Ovary (tissue), 9 donors: ENCODE results near the gene CTNNA1. TPM values are rescaled to one million over a fixed set of nuclear protein-coding genes. Genes with fewer than 3 reads are reported as not detected.
A peak's percentile ranks its signal among the peaks of the same experiment; 100 is the strongest.

ENCODE experiments used
- DNase-seq, 5 donors: peaks; one replicate each; pipeline ENCODE4 v3.0.0-alpha.2; 2019 to 2020
- H3K27ac ChIP-seq, 2 donors: fragments of 200-600 bp; one replicate each; pipeline versions ENCODE4 v1.5.1 to v1.8.0; 2019 to 2022
- H3K27me3 ChIP-seq: fragments of 200-600 bp; one replicate; pipeline ENCODE4 v1.8.0; 2022
- H3K36me3 ChIP-seq: fragments of 200-600 bp; sonication (generic); one replicate; pipeline ENCODE4 v1.5.1; 2019
- H3K4me1 ChIP-seq: one replicate; pipeline ENCODE4 v1.8.1; 2013; ENCODE audit warnings: mild to moderate bottlenecking, moderate library complexity; ENCODE audit not compliant: insufficient read depth
- H3K4me3 ChIP-seq: fragments of 200-600 bp; sonication (generic); one replicate; pipeline ENCODE4 v1.5.1; 2017
- H3K9me3 ChIP-seq, 2 donors: fragments of 200-600 bp in 1 of 2; sonication (generic) in 1 of 2; one replicate each; pipeline versions ENCODE4 v1.5.1 to v1.8.1; 2013 to 2019; ENCODE audit warnings: mild to moderate bottlenecking in 1 of 2, moderate library complexity in 1 of 2
- EP300 ChIP-seq: sonication (generic); formaldehyde crosslinking; IDR thresholded peaks from one replicate; pipeline ENCODE4 v1.6.1; 2017; ENCODE audit warnings: antibody characterized with exemption
- POLR2A ChIP-seq: fragments of 450-650 bp; IDR thresholded peaks from one replicate; pipeline ENCODE4 v1.6.1; 2017; ENCODE audit warnings: antibody characterized with exemption, mild to moderate bottlenecking, moderate library complexity
- WGBS, 3 donors: extraction: QIAGEN DNeasy Blood & Tissue Kit in 1 of 3; methylation state at CpG; one replicate each; pipeline versions ENCODE4 v1.1.5 to v1.1.7; 2013 to 2017; 5-methylcytosine and 5-hydroxymethylcytosine counted together
- intact Hi-C, 4 donors: fragments of 100-400 bp; cut with DNase I; formaldehyde crosslinking; loops; one replicate each; pipeline versions ENCODE4 v1.11.0 to v1.15.1; 2022 to 2023
- polyA plus RNA-seq, 2 donors: library from polyadenylated mRNA; stranded (reverse); fragments of 200-250 nt in 1 of 2; fragments of 350-450 nt in 1 of 2; fragmentation: Illumina TruSeq in 1 of 2; extraction: RNeasy Lipid Tissue Mini Kit (QIAGEN cat#74804) in 1 of 2; gene quantifications; one replicate each; pipeline ENCODE4 v1.2.3, GENCODE V29; 2013 to 2014
- total RNA-seq, 7 donors: library from RNA; depleted of rRNA in 2 of 7; stranded (reverse); fragments of >200 nt in 2 of 7; fragmentation: NEBNext Ultra II Directional in 3 of 7; extraction: Animal tissue kit (Norgen Biotek cat#: 25700) in 3 of 7; gene quantifications; one replicate each; pipeline versions ENCODE4 v1.1.0 to v1.2.4, GENCODE V29; 2016 to 2023
- TF ChIP-seq, protein P1 (sequence below), 3 donors: fragments of 450-650 bp in 2 of 3; fragments of 200-600 bp in 1 of 3; IDR thresholded peaks; one replicate each; pipeline versions ENCODE4 v1.5.1 to v1.8.0; 2016 to 2022; ENCODE audit warnings: antibody characterized with exemption in 3 of 3, mild to moderate bottlenecking in 1 of 3
- donor health status: DM: no; HTN: no; CAD: no; lungs with moderate emphysema.
- donor health status: DM: no; HTN: no; CAD: no.
- donor health status: Bipolar disorder and iron deficiency.
- donor health status: DM: yes; HTN: yes; CAD: no.
- donor health status: DM: no; HTN: no; CAD: no.
- donor health status: DM: yes; HTN: yes; CAD: no.

CTNNA1 gene
- total and polyA plus RNA-seq, 9 donors, result 125 to 306 (median 230) TPM

DNA sequence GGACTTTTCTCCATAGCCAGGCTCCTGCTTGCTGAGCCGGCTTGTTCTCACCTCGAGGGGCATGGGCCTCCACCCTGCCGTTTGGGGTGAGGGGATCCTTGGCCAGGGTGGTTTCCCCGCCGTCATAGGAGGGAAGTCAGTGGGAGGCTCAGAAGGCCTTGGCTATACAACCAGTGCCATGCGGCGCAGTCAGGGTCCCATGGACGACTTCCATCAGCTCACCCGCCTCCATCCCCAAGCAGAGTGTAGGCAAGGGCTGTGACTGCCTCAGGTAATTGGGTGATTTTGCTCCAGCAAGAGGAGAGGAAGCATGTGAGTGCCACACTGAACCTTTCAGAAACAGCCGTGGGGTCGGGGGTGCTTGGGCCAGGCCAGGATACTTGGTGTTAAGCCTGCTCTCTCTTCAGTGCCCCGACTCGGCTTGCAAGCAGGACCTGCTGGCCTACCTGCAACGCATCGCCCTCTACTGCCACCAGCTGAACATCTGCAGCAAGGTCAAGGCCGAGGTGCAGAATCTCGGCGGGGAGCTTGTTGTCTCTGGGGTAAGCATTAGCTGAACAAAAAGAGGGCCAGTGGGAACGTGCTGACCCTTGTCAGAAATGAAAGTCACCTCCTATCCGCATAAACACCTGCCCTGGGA lies 179.1 kb downstream of the CTNNA1 start:
- H3K27me3 ChIP-seq, result no peaks in the 10 kb centered on the region
- H3K36me3 ChIP-seq, result no peaks in the 10 kb centered on the region
- DNase-seq, result peak in 1 of 5 donors; percentile 20
- H3K4me1 ChIP-seq, result peaks cover 5% of the 10 kb centered on the region
- H3K4me3 ChIP-seq, result no peak overlapping the region
- no peaks in the 10 kb centered on the region for H3K9me3 ChIP-seq
- intact Hi-C loops, result no loop called here
- no peak overlapping the region for H3K27ac ChIP-seq
- TF ChIP-seq, protein P1, sequence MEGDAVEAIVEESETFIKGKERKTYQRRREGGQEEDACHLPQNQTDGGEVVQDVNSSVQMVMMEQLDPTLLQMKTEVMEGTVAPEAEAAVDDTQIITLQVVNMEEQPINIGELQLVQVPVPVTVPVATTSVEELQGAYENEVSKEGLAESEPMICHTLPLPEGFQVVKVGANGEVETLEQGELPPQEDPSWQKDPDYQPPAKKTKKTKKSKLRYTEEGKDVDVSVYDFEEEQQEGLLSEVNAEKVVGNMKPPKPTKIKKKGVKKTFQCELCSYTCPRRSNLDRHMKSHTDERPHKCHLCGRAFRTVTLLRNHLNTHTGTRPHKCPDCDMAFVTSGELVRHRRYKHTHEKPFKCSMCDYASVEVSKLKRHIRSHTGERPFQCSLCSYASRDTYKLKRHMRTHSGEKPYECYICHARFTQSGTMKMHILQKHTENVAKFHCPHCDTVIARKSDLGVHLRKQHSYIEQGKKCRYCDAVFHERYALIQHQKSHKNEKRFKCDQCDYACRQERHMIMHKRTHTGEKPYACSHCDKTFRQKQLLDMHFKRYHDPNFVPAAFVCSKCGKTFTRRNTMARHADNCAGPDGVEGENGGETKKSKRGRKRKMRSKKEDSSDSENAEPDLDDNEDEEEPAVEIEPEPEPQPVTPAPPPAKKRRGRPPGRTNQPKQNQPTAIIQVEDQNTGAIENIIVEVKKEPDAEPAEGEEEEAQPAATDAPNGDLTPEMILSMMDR (IDR thresholded peaks at IDR 0.05), result no peak
- TF ChIP-seq EP300, result no peak
- TF ChIP-seq POLR2A, result no peak
- whole genome bisulfite sequencing, 3 donors, result 71 to 79% (median 72%) methylated on average over 20 of the region's 20 CpGs

DNA sequence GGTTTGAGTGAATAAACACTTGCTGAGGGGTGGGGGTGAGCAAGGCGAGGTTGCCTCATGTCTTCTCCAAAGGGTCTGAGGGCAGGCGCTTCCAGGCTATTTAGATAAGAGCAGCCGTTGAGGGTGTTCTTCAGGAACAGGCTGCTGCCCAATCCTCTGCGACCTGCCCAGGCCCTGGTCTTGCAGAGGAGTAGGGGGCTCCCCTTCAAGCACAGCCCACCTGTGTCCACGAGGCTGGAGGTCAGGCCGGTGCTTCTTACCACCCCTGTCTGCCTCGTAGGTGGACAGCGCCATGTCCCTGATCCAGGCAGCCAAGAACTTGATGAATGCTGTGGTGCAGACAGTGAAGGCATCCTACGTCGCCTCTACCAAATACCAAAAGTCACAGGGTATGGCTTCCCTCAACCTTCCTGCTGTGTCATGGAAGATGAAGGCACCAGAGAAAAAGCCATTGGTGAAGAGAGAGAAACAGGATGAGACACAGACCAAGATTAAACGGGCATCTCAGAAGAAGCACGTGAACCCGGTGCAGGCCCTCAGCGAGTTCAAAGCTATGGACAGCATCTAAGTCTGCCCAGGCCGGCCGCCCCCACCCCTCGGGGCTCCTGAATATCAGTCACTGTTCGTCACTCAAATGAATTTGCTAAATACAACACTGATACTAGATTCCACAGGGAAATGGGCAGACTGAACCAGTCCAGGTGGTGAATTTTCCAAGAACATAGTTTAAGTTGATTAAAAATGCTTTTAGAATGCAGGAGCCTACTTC lies 180.5 kb downstream of the CTNNA1 start:
- Histone ChIP-seq H3K27me3 (no peaks in the 10 kb centered on the region), H3K27ac (no peak overlapping the region), H3K4me3 (no peak overlapping the region), H3K9me3 (no peaks in the 10 kb centered on the region), H3K36me3 (no peaks in the 10 kb centered on the region), H3K4me1 (no peaks in the 10 kb centered on the region)
- TF ChIP-seq POLR2A (no peak), EP300 (no peak)
- TF ChIP-seq, protein P1 (IDR thresholded peaks at IDR 0.05), result no peak
- WGBS, 3 donors, result 83 to 88% (median 85%) methylated on average over 18 of the region's 18 CpGs
- intact Hi-C loops, result no loop called here
- no peak for DNase-seq

DNA sequence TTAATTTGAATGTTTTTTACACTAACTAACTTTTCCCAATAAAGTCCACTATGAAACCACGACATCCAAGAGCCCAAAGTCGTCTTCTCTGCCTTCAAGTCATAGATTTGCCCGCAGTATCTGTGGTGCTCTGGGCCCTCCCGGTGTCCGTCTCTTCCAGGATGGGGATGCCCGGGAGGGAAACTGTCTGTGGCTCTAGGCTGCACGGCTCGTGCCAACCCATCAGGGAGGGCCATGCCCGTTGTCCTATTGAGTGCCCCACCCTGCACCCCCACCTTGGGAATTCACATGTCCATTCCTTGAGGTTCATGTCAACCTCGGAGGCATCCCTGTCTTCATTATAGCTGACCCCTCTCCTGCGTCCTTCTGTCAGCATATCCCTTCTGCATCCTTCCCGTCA lies 181.7 kb downstream of the CTNNA1 start:
- H3K27me3 ChIP-seq, result no peaks in the 10 kb centered on the region
- H3K9me3 ChIP-seq, result no peaks in the 10 kb centered on the region
- DNase-seq, result no peak
- no peak overlapping the region for H3K27ac ChIP-seq
- no peaks in the 10 kb centered on the region for H3K4me1 ChIP-seq
- H3K36me3 ChIP-seq, result no peaks in the 10 kb centered on the region
- intact Hi-C loops, result no loop called here
- no peak for TF ChIP-seq EP300
- TF ChIP-seq POLR2A, result no peak
- TF ChIP-seq, protein P1 (IDR thresholded peaks at IDR 0.05), result no peak
- no peak overlapping the region for H3K4me3 ChIP-seq
- 89 to 93% (median 92%) methylated on average over 12 of the region's 12 CpGs for WGBS, 3 donors

DNA sequence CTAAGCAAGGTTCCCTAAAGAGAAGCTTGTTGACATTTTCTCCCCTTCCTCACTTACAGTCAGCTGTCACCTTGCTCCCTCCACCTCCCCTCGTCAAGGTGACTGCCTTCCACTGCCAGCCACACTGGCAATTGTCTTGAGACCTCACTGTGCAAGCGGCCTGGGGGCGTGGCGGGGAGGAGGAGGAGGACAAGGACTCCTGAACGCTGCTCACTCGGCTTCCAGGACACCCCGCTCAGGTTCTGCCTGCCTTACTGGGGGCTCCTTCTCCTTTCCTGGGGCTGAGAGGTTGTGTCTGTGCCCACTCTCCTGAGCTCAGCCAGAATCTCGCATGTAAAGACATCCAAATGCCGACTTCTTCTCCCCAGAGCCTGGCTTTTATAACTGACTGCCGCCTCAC lies 182.2 kb downstream of the CTNNA1 start:
- Histone ChIP-seq H3K27ac (no peak overlapping the region), H3K36me3 (no peaks in the 10 kb centered on the region), H3K4me3 (no peak overlapping the region), H3K27me3 (no peaks in the 10 kb centered on the region), H3K4me1 (no peaks in the 10 kb centered on the region), H3K9me3 (no peaks in the 10 kb centered on the region)
- TF ChIP-seq, protein P1 (IDR thresholded peaks at IDR 0.05), result no peak
- TF ChIP-seq POLR2A, result no peak
- TF ChIP-seq EP300, result no peak
- no peak for DNase-seq
- intact Hi-C loops, result no loop called here
- WGBS, 3 donors, result 81 to 86% (median 81%) methylated on average over 10 of the region's 10 CpGs
